GM19099 (cell line): ENCODE data around the gene METRNL.

Experiments used
- POLR2A ChIP-seq: IDR thresholded peaks from 3 replicates; pipeline ENCODE4 v1.6.1; 2011; ENCODE audit warnings: low read depth; ENCODE audit not compliant: insufficient read length; ENCODE audit errors: extremely low read depth

METRNL gene

DNA sequence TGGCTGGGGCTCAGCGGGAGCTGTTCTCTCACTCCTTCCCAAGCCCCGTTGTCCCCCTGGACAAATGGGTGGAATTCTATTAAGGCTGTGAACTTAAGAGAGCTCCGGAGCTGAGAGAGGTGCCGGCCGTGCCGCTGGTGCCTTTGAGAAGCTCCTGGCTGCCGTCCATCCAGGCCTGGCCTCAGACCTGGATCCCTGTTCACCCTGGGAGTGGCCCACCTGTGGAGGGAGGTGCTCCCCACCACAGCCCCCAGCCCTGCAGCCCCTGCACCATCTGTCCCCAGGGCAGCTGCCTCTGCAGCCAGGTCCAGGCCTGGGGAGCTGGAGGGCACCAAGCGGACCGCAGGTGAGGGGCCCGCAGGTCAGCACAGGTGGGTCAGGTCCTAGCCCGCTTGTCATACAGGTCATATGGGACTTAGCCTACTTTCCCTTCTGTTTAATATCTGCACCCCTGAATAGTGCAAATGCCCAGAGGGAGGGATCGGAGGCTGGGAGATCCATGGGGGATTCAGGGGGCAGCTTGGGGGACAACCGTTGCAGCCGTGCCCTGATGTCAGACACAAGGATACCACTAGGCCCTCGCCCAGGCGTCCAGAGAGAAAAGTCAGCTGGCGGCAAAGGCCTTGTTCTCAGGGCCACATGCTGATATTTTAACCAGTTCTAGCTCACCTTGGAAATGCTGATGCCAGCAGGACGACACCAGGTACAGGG is 15.2 kb upstream of the METRNL start:
- no peak for TF ChIP-seq POLR2A

DNA sequence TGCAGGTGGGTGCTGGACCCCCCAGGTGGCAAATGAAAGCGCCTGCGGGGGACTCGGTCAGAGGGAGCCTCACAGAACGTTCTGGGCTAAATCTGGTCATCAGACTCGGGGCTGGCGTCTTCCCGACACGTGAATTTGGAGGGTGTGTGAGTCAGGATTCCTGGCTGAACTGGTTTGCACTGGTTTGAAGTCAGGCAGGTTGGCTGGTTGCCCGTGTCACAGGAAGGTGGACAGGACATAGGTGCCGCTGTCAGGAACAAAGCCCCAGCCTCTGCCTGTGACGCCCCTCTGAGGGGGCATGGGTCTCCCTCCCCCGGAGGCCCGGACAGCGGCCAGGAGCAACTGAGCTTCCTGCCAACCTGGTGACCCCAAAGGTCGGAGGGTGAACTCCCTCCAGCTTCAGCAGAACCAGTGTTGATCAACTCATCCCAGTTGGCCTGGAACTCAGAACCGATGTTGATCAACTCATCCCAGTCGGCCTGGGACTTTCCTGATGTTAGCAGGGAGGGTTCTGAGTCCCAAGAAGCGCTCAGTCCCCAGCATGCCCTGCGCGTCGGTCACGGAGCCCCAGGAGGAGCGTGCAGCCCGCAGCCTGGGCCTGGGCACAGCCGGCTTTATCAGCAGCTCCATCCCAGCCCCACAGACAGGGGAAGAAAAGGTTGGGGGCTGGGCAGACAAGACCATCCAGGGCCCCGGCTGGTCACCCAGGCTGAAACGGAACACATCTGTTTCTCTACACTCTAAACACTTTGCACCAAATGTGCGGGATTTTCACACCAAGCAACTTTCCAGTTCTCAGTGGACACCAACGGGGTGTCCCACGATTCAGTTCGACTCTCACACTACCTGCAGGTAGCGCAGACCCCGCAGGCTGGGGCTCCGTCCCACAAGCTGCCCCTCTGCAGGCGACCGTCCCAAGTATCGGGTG is 14.4 kb upstream of the METRNL start:
- TF ChIP-seq POLR2A = no peak

GRCh38 chr17:83065660-83066542 is 13.5 kb upstream of the METRNL start:
- TF ChIP-seq POLR2A = no peak

DNA sequence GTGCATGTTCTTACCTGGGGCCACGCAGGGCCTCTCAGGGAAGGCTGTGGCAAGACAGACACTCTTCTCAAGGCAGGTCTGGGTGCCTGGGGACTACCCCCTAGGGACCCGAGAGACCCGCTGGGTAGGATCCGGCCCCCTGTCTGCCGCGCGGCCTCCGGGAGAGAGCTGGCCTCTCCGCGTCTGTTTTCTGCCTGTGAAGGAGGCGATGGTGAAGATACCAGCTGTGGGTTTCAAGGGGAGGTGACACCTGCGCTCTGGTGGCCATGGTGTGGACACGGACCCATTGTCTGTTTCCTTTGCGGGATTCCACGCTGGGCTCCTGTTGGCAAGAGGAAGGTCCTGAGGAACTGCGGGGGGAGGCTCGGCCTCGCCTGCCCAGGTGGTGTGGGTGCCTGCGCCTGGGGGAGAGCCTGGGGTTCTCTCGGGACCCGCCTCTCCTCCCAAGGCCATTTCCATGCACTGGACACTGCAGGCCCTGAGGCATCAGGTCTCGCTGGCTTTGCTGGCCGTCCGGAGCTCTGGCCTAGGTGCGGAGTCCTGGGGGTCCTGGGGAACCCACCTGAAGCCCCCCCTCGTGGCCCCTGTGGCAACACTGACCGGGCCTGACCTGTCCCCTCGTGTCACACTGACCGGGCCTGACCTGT is 12.2 kb upstream of the METRNL start:
- TF ChIP-seq POLR2A = no peak

- TF ChIP-seq POLR2A = no peak
Observed at GRCh38 chr17:83067718-83068261, 11.6 kb upstream of the METRNL start.

DNA sequence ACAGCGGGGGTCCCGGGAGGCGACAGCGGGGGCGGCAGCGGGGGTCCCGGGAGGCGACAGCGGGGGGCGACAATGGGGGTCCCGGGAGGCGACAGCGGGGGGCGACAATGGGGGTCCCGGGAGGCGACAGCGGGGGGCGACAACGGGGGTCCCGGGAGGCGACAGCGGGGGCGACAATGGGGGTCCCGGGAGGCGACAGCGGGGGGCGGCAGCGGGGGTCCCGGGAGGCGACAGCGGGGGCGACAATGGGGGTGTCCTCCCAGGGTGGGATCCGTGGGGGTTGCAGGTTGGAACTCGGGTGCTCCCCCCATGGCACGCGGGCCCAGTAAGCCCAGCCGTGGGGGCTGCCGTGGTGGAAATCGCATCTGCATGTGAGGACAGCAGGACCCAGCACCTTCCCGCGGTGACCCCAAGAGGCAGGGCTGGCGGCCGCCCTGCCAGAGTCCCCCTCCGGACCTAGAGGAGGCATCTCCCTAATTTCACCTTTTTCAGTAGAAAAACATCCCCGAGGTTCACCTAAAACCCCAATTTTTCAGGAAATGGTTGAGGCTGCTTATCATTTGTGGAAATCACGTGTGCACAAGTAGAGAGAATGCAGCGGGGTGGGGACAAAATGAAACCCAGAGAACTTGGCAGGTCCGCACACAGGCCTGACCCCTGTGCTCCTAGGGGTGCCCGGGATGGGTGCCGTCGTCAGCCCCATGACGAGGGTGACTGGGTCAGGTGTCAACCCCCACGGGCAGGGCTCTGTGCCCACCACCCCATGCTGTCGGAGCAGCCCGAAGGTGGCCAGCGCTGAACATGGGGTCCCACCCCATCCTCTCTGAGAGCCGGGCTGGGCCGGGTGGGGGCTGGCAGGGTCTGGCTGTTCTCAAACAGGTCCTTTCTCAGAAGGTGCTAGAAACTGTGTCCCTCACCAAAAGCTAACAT is 10.5 kb upstream of the METRNL start:
- TF ChIP-seq POLR2A = no peak

GRCh38 chr17:83069571-83069906 is 9.9 kb upstream of the METRNL start:
- TF ChIP-seq POLR2A = no peak

GRCh38 chr17:83069931-83070742 is 9.3 kb upstream of the METRNL start:
- no peak for TF ChIP-seq POLR2A

DNA sequence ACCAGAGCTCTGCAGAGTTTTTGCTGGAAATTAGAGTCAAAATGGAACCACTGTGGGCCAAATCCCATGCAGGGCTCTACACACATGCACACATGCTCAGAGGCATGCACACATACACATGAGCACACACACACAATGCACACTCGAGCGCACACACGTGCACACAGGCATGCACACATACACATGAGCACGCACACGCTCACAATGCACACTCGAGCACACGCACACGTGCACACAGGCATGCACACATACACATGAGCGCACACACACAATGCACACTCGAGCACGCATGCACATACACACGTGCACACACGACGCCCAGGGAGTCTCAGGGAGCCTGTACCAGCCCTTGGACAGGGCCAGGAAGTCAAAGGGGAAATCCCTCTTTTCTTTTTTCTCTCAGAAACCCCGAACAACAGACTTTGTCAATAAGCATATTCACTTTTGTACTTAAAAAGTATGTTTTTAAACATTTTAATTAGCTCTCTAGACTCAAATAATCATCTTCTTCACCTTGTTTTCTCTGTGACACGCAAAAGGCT is 8.5 kb upstream of the METRNL start:
- no peak for TF ChIP-seq POLR2A

DNA sequence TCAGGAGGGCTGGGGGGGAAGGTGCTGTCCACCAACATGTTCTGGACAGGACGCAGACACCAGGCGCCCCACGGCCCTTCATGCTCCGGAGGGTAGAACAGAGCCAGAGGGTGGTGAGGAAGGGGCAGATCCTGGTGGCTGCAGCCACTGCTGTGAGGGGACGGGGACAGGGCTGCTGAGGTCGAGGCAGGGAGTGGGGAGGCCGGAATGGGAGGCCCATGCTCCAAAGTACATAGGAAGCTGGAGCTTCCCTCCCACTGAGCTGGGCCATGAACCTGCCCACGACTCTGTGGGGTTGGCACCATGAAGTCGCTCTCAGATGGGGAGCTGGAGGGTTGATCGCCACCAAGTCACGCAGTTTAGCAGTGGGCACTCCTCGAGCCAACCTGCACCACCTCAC is 8.0 kb upstream of the METRNL start:
- no peak for TF ChIP-seq POLR2A

DNA sequence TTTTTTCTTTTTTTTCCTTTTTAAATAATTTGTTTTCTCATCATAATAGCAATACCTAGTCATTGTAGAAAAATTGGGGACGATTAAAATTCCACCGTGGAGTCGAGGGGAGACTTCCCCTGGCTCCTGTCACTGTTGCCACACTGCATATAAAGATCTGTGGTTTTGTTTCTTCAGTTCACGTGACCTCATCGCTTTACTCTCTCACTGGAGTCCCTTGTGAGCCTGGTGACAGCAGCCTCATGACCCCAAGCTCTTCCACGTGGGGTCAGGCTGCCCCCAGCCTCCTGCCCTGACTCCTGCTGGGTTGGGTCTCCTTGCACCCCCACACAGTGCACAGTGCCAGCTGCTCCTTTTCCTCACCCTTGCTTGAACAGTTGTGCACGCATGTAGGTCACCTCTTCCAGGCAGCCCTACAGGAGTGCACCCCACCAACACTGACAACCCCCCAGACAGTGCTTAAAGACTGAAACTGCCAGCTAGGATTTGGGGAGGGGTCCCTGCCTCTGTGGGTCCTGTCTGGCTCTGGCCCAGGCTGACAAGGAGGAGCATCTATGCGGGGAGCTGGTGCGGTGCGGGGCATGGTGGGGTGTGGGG is 7.3 kb upstream of the METRNL start:
- no peak for TF ChIP-seq POLR2A
